ENCODE results near the gene KY.

KY gene

DNA sequence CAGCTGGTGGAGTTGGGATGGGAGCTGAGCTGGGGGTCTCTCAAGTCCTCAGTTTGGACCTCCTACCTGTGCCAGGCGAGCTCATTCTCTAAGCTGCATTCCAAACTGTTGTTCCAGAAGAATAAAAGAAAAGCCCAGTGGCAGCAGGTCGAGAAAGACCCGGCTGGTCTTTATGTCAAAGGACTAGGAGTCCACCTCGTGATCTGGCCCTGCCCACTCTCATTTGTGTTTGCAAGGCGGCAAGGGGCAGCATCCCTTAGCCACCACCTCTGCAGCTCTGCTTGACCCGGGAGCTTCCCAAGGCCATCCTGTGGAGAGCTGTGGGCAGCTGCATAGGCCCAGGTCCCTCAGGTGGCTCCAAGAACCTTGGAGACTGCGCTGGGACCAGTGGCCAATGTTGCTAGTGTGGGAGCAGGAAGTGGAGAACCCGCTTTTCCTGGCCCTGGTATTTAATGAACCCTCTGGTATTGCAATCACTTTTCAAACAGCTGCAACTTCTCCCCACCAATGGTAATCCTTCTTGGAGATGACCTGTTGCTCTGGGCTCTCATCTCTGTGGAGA is 30.9 kb downstream of the KY start:
- DNase-seq = no peak

DNA sequence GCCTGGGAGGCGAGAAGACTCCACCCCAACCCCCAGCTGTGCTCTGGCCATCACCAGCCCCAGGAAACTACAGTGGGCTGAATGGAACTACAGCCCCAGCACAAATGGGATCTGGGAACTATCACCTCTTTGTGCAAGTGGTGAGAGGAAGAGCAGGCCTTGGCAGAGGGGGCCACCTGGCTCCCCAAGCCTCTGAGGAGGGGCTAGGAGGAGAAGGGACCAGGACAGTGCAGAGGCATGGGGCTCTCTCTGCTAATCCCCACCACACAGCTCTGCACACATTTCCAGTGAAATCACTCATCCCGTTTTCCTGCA is 31.6 kb downstream of the KY start:
- no peak for DNase-seq

DNA sequence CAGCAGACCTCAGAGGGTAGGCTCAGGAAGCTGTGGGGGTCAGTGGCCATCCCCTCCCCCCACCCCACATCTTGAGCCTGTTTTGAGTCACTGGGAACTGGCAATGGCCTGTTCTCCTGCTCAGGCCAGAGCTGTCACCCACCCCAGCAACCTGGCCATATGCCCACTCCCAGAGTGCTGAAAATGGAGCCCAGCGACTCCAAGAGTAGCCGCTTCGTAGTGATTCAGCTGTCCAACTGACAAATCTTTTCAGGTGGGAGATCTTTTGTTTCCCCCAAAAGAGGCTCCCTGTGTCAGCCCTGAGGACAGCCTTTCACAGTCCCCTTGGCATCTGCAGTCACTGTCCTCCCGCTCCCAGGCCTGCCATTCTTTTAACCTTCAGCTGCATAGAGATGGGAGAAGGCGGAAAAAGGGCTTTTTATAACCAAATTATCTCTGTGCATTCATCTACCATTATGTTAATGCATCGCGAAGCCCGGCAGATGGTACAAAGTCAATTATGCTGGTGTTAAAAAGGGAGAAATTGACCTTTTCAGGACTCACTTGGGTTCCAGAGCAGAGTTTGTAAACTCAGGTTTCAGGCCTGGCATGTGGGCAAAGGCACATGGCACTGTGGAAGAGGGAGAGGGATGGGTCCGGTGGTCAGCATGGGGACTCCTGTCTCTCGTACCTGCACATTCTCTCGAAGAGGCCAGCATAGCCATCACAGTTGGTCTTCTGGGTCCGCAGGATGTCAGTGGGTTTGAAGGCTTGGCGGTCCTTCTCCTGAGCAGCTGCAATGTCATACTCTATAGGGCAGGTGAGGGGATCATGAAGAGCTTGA is 32.1 kb downstream of the KY start:
- no peak for DNase-seq

DNA sequence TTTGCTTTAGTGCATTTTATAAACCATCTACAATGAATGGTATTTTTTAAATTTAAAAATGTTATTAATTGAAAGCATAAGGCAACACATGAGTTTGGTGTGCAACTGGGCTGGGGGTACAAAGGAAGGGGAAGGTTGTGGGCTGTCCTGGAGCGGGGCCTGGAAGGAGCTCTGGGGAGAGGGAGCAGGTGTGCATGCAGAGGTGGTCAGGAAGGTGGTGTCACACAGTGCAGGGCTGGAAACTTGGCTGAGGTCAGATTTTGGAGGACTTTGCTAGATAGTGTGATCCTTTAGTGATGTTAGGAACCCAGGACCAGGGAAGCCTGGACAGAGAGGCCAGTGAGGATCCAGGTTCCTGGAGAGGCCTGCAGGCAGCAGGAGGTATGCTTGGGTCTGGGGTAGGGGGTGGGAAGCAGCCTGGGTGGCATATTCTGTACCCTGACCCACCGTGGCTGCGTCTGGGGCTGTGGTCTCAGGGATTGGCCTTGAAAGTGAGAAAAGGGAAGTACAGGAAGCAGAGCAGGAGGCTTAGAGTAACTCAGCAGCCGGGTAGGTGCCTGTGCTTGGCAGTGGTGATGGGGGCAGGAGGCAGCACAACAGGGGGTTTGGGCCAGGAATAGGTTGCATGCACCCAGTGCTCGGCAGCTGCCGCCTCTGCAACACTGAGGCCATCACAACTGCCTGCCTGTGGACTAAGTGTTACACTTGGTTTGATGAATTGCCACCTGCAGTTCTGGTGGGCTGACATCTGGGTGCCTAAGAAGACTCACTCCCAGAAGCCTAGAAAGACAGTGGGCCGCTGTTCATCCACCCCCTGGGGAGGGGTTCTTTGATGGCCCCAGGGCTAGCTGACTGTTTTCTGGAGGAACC is 33.0 kb downstream of the KY start:
- DNase-seq = no peak

DNA sequence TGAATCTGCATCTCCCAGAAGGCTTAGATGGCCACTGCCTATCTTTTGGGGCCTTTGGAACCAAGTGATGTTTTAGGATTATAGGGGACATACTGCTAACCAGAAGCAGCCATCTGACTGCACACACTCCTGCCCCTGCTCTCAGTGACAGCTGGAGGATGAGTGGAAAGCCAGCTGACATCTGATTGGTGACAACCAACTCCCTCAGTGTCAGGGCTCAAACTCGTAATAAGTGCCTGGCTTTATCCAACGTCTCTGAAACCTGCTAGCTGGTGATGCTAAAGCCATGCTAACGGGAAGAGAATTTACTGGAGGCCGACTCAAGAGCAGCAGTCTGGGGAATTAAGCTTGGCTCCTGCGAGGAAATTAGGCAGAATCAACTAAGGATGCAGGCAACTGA is 35.1 kb downstream of the KY start:
- DNase-seq = no peak

DNA sequence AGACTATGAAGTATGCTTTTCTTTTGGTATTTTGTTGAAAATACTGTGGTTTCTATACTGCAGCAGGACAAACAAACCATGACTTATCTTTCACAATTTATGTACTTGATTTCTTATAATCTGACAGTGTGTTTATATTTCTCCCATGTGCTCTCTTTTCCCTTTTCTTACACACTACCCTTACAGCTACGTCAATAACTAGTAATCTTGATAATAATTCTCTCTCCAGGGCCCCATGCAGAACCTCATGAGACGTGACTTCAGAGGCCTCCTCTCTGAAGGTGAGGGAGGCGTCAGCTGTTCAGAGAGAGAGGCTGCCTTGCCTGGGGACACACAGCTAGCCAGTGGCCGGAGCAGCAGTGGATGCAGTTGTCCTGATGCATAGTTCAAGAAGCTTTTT is 35.9 kb downstream of the KY start:
- no peak for DNase-seq

DNA sequence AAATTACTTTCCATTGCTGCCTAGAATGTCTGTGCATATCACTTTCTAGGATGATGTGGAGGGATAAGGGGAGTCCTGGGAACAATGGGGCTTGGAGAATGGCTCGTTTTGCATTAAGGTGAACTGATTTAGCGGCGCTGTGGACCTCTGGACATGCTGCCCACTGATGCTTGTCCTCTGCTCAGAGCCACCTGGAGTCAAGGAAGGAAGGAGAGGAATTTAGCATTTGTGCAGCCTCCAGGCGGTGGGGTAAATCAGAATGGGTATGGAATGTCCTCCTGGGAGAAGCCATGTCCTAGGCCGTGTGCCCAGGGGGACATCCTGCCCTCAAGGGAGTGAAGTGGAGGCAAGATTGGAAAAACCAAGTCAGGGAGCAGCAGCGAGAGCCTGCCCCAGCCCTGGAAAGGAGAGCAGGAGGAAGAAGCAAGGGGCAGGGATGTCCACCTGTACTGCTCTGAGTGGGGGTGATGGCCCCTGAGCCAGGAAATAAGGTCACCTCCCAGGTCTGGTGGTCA is 37.8 kb downstream of the KY start:
- DNase-seq = no peak

DNA sequence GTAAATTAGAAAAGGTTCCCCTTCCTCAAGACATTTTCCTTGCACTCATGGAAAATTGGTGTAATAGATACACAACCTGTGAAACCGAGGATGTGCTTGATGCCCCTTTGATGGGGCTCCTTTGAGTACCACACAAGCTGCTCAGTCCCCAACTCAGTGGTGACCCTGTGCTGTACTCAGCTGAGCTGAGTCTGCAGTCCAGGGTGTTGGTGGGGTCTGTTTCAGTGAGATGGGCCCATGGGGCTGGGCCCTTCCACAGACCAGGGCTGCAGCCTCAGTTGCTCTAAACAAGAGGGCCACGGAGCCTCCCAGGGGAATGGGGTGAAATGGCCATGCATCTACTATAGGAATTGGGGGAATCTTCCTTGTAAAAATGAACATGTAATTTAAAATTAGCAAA is 39.3 kb downstream of the KY start:
- DNase-seq = no peak

DNA sequence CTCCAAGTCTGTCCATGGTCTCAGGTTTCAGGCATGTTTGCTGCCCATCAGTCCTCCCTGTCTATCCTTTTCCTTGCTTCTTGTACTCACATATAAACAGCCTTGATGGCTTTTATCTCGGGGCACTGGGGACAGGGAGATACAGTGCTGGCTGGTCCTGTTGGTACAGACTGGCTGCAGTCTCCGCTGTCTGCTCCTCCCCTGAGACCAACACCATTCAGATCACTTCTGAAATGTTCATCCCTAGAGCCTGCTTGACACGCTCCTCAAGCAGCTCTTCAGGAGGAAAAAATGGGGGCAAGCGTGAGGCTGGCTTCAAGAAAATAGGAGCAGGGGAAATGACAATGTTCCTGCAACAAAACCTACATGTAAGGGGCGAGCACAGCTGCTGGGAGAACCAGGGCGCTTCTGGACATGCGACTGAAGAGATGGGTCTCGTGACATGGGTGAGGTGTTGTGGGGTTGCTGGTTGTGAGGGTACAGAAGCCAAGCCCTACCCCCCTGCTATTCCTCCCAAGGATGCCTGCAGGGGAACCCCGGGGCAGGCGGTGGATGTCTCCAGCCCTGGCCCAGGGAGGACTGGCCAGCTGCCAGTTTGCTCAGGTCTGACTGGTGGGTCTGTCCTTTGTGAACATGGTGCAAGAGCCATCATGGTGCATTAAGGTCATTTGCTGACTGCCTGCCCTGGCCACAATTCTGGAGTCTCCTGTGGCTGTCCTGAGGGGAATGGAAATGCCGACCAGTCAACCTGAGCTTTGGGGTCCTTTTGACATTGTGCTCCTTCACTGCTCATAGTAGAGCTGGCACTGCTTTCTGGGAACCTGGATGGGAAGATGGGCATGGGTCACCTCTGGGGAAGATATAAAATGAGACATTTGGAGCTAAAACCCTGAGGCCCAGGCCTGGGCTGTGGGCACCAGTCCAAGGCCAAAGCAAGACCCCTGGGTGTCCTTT is 40.1 kb downstream of the KY start:
- DNase-seq = no peak

DNA sequence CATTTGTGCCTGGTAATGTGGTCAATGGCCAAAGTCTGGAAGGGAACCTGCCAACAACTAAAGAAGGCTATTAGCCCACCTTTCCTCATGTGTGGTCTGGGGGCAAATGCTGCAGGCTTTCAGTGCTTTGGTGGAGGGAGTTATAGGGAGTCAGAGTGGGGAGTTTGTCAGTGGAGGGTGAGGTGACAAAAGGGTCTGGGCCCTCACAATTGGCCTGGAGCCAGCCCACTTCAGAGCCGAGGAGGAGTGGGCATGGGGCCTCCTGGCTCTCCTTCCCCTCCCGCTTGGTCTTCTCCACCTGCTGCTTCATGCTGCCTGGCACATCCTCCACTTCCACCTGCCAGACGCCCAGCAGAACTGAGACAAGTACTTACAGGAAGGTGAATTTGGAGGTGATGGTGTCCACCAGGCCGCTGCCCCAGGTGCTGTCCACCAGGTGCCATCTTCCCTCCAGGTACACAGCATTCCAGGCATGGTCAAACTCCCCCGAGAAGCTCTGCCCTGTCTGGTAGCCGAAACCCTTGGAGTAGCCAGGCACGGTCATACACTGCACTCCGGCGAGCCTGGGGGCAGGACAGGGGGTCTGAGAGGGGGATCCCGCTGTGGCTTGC is 40.9 kb downstream of the KY start:
- no peak for DNase-seq

DNA sequence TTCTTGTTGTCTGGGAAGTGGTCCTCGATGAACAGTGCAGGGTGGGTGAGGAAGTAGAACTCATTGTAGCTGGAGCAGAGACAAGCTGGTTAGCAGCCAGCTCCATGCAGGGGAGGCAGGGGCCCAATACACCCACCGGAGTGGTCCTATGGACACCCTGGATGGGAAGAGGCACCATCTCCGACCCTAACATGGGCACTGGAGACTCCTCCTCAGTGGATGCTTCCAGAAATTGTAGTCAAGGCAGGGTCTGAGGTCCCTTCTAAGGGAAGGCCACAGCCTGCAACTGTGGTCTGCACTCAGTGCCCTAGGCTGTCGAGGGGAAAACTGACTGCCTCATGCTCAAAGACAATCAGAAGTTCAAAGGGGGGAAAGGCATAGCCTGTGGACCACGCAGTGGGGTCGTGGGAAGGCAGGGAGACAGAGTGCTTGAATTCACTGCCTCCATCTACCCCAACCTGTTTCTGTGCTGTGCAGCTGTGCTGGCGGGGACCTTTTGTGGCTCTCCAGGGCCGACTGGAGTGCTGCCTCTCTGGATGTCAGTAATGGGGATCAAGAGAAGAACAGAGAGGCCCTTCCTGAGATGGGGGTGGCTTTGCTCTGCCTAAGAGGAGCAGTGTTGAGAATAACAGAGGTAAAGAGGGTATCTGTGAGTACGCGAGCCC is 41.9 kb downstream of the KY start:
- DNase-seq = no peak

DNA sequence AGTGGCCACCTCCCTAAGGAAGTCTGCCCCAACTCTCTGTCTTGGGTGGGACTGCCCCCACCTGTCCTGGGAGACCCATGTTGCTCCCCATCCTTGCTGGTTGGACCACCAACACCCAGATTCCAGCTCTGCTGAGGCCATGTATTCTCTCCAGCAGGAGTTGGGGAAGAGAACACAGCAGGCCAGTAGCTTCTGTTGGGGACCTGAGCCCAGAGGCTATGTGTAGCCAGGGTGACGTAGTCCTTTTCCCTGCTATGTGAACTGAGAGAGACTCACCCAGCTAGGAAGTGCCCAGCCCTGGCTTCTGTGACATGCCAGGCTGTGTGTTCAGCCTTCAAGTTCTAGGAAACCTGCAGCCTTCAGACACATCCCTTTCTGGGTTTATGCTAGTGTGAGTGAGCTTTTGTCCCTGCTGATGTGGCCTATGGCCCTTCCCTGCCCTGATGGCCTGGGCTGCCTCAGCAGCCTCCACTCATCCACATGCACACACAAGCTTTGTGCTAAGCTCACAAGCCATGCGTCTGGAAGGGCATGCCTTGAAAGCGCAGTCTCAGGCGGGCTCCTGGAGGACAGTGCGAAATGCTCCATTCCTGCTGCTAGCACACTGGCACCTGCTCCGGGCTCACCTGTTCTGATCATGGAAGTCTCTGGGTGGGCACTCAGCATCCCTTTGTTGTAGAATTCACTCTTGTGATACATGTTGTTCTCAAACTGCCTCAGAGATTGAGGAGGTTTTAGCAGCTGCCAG is 42.6 kb downstream of the KY start:
- no peak for DNase-seq

DNA sequence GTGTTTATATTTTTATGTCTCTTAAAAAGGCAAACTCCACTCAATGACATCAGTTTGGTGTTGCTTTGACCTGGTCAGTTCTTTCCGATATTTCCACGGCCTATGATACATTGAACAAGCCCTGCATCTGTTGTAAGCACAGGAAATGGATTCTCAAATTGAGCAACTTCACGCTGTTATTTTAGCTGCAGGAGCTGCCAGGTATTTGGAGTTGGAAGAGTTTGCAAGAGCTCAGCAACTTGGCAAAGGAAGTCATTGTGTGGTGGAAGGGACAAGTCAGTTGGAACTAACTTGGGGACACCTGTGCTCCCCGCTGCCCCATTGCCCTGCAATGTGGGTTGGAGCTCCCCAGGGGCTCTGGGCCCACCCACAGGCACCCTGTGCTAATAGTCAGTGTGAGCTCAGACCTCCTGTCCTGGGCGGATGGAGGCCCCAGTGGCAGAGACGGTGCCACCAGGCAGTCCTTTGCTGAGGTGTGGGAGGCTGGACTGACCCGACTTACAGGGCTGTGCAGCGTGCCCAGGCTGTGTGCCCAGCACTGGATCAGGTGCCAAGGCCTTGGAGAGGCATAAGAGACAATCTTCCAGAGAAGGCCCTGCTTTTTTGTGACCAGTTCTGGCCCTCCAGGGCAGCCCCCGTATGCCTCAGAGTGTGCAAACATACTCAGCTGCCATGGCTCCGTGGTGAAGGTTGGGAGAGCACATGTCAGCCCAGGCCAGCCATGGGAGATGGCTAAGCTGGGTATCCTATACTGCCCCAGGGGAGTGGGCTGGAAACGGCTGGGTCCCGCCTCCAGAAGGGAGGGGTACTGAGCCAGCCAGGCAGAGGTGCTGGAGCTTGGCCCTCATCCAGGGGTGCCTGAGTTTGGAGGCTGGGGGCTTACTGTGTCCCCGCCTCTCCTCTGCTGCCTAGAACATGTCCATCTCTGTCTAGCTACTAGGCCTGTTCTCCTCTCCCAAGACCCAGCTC is 43.5 kb downstream of the KY start:
- no peak for DNase-seq

DNA sequence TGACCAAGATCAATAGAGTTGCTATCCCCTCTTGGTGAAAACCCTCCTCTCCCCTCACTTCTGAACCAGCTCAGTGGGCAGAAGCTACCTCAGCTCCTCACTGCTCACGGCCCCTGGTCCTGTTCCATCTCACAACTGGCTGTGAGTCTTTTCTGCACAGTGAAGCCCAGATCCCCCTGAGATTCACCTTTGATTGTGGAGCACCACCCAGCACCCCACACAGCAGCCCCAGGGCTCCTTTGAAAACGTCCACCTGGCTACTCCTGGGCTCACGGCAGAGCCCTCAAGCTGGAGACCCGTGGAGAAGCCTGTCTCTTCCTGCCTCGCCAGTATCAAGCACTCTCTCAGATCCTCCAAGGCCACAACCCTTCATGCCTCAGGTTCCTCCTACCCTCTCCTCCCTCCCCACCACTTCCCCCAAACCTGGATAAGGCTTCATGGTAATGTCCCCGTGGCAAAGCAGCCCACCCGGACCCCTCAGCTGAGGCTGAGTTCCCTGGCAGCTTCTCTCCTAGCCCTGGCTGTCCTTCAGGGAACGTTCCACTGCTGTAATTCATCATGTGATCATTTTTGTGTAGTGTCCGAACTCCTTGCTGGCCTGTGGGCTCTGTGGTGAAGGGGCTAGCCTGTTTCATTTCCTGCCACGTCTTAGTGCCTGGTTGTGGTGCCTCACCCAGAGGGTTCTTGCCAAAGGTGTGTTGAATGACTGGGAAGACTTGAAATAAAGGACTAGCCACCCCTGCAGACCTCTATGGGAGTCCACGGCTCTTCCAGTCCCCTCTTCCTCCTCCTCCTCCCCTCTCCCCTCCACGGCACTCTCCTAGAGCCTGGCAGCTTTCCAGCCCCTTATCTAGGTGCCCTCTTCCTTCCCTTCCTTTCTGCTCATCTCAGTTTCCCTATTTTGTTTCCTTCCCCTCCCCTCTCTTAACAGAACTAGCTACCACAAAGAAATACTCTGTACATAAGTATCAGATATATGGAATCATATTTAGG is 44.5 kb downstream of the KY start:
- DNase-seq = no peak

DNA sequence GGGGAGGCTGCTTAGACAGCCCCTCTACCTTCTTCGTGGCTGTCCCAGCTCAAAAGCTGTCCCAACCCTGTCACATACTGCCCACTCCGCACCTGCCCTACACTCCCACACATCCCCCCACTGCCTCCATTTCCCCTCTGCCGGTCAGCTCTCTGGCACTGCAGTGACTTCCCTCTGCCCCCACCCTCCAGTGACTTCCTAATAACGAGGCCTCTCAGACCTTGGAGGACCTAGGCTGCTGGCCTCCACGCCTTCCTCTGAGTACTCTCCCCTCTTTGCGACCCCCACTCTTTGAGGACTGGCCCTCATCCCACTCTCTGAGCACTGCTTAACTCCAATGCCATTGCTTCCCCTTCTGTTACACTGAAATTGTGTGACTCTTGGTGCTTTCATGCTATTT is 45.3 kb downstream of the KY start:
- no peak for DNase-seq

DNA sequence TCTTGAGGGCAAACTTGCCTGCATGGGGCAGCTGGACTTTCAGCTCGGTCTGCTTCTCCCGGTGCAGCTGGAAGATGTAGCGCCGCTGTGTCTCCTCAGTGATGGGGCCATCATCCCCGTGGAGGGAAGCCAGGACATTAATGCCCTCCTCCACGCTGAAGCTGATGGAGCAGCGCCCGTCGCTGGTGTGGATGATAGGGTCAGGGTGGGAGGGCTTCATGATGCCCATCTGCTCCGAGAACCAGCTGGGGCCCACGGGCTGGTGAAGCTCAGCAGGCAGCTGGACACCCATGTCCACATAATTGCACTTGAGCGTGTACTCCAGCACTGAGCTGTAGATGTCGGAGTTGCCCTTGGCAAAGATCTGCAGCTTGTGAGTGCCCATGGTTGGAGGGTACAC is 46.9 kb downstream of the KY start:
- no peak for DNase-seq

DNA sequence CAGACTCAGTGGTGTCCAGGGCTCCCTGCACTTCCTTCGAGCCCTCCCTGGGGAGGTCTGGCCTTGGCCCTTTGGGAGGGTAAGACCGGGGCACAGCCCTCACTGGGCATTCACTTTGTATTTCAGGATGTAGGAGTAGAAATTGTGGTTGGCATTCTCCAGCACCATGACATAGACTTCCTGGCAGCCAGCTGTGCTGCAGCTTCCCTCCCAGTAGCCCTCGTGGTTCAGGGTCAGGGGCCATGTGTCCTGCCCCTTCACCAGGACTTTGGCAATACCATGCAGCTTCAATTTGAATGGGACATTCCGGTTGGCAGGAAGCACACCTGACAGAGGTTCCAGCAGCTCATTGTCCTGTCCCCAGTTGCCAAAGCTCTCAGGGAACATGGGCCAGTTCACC is 47.3 kb downstream of the KY start:
- DNase-seq = no peak

DNA sequence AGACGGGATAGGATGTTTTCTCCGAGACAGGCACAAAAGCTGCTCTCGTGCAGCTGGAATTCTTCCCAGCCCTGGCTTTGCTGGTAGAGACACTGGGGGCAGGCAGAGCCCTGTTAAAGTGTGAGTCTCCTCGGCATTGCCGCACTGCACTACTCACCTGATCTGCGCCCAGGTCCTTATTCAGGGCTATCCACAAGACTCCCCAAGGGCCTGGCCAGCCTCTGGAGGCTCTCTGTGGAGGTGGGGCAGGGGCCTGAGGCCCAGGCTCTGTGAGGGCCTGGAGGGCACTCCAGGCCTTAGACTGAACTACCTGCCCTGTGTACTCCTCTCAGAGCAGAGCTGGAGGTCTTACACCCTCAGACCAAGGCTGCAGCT is 48.4 kb downstream of the KY start:
- DNase-seq = no peak

Data from right kidney (tissue), 1 donor.